OCI-LY1 (cell line): ENCODE results near the gene NR1H2.

ENCODE experiments used
- CTCF ChIP-seq: fragments of 200-600 bp; sonication (generic), shearing (Covaris generic); IDR thresholded peaks from 2 replicates; pipeline ENCODE4 v1.5.1; 2017; ENCODE audit warnings: mild to moderate bottlenecking, antibody characterized with exemption, low read length, moderate library complexity, mixed read lengths
- EZH2 ChIP-seq: fragments of 200-600 bp; sonication (generic), shearing (Covaris generic); IDR thresholded peaks from 2 replicates; pipeline ENCODE4 v1.8.0; 2017; ENCODE audit warnings: borderline replicate concordance, mixed run types, mild to moderate bottlenecking, antibody characterized with exemption, low read length, moderate library complexity, mixed read lengths

- TF ChIP-seq CTCF (no peak), EZH2 (no peak)
Measured at GRCh38 chr19:50393589-50393988, 17.3 kb downstream of the NR1H2 start.
